GM18951 (cell line): Measurements from ENCODE around the gene CNTNAP2.

Experiments used
- POLR2A ChIP-seq: IDR thresholded peaks from 4 replicates; pipeline ENCODE4 v1.6.1; 2011; ENCODE audit warnings: mild to moderate bottlenecking; ENCODE audit not compliant: insufficient read length, insufficient read depth; ENCODE audit errors: extremely low read depth
- in situ Hi-C: fragments of 300-500 bp; cut with MboI; formaldehyde crosslinking; loops from one replicate; pipeline ENCODE4 v1.12.0; 2022; ENCODE audit warnings: low sequenced_read_pairs, mixed read lengths, inconsistent platforms; ENCODE audit not compliant: unreplicated experiment

CNTNAP2 gene

DNA sequence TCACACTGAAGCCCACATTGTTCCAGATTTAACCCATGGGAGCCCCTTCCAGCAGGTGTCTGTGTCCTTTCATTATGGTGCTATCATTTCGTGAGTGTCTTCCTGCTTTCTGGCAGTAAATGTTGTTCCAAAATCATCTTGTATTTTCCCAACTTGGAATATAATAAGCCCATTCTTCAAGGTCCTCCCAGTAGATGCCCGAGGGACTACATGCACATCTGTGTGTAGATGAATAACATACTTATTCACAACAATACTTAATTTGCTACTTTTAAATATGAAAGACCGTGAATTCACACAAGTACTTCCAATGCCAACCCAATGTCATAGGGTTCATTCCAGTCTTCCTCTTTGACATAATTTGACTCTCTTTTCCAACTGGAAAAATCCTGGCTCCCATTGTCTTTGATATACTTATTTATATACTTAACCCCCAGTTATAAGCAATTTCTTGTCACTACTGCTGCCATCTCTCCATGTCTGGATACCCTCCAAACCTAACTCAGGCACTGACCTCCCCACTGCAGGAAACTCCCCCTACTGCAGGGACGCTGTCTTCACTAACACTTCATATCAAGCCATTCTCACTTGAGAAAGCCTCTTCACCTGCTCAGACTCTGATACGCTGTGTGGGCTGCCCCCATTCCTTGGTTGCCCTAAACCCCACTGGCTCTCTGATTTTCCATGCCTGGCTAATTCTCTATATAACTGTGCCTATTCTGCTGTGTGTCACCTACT is 1119.2 kb downstream of the CNTNAP2 start:
- in situ Hi-C loops, result no loop called here
- TF ChIP-seq POLR2A, result no peak

DNA sequence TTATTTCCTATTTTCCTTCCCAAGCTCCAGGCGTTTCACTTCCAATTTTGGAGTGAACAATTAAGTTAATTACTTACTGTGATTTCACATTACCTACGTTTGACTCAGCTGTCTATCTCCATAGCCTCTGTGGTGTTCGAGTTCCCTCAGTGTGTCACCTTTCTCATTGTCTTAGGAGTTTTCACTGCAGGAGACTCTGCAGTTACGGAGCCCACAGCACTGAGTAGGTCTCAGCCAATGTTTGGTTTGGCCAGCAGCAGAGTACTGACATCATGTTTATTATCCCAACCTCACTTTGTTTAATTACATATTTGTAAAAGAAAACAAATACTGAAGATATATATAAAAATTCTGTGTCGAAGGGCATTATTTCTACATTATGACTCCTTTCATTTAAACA is 1123.9 kb downstream of the CNTNAP2 start:
- in situ Hi-C loops, result no loop called here
- TF ChIP-seq POLR2A, result no peak

DNA sequence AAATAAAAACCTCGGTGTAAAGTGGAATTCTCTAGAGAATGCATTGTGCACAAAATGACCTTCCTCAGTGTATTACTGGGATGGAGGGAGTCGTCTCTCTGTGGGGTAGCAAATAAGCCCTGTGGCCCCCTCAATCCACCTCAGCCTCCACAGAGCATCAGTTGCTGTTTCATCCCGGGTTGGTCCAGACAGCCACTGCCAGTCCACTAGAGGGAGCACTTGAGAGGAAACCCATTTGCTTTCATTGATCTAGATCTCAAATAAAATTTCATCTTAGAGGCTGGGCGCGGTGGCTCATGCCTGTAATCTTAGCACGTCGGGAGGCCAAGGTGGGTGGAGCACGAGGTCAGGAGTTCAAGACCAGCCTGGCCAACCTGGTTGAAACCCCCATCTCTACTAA is 1128.7 kb downstream of the CNTNAP2 start:
- TF ChIP-seq POLR2A, result no peak
- in situ Hi-C loops, result no loop called here

DNA sequence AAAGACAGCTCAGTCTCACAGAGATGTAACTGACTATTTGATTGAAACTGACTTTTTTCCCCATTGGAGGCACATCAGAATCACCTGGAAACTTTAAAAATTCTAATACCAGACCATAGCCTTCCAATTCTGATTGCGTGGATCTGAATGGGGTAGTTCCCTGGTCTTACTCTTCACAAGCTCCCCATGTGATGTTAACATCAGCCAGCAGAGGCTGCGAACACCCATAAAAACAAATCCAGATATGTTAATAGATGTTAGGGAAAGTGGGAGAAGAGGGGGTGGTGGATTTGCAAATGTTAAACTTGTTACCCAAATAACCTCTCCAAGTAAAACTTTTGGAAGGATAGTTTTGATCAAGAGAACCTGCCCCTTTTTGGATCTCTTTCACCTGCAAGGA is 1133.4 kb downstream of the CNTNAP2 start:
- no peak for TF ChIP-seq POLR2A
- in situ Hi-C loops, result no loop called here

DNA sequence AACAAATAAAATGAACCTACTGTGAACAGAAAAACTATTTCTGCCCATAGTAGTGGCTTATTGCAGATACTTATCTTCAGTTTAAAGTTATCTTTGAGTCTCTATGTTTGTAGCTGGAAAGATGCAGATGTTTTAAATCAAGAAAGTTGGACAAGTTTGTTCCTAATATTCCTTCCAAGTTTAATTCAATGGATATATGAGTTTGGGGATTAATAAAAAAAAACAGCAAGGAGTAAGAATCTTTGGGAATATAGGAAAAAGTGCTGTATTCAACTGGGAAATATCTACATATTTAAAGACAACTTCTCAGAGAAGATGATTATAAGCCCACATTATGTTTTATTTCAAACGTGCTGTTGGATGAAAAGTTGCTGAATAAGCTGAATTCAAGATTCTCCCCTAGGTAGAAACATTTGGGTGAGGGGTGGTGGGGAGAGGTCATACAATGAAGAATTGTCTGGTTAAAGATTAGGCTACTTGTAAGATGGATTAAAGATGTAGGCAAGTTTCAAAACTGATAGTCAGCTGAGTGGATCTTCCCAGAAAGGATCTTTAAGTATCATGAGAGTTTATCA is 1135.2 kb downstream of the CNTNAP2 start:
- in situ Hi-C loops, result no loop called here
- no peak for TF ChIP-seq POLR2A

DNA sequence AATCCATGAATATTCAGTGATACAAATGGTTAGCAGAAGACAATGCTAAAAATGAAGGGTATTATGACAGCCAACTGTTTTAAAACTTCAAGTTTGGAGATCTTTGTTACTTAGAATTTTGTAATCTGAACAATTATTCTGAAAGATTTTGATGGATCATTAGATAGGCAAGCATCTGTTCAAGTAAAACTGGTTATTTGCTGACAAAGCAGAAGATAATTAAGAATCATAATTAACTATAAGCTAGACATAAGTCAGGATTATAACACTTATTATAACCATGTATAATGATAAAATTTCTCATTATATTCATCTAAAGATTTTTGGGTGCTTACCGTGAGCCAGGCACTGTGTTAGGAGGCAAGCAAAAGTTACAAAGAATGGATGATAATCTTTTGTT is 1145.1 kb downstream of the CNTNAP2 start:
- TF ChIP-seq POLR2A, result no peak
- in situ Hi-C loops, result no loop called here

DNA sequence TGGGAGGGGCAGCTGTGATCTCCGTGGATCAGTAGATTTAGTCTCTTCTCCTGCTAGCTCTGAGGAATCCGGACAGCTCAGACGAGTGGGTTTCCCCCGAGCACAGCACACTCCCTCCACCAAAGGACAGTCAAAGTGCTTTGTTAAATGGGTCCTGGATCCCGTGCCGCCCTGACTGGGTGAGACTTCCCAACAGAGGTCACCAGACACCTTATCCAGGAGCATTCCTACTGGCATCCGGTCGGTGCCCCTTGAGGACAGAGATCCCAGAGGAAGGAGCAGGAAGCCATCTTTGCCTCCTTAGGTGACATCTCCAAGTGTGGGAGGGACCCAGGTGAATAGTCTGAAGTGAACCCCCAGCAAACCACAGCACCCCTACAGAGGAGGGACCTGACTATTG is 1148.9 kb downstream of the CNTNAP2 start:
- in situ Hi-C loops, result no loop called here
- TF ChIP-seq POLR2A, result no peak

DNA sequence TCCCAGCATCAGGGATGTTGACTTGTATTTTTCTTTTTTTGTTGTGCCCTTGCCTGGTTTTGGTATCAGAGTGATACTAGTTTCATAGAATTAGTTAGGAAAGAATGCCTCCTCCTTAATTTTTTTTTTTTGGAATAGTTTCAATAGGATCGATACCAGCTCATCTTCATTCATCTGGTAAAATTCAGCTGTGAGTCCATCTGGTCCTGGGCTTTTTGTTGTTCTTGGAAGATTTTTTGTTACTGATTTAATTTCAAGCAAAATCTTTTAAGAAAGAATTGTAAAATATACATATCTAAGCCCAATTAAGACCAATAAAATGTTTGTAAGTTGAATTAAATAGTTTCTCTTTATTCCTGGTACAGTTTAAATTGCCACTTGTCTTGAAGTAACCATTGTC is 1159.5 kb downstream of the CNTNAP2 start:
- TF ChIP-seq POLR2A, result no peak
- in situ Hi-C loops, result no loop called here

DNA sequence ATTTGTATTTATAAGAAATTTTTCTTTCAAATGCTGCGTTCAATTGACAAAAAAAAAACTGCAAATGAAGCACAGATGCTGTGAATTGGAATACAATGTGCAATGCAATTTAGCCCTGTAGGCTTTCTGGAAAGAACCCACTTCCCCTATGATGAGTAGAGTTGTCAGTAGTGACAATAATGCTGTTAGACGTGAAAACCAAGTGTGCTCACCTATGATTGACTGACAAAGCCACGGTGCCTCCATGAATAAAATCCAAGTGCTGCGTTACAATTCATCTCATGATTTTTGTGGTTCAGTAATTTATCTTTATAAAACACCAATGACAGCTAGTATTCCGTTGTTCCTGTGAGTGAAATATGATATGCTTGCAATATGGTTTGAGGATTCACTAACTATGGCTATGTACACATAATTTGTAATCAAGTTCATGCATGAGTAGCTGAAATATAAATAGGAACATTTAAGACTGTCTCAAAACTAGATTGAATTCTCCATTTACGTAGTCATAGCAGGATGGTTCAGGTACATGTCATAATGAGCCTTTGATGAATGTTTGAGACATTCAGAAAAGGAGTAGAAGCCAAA is 1160.3 kb downstream of the CNTNAP2 start:
- in situ Hi-C loops, result no loop called here
- TF ChIP-seq POLR2A, result no peak

DNA sequence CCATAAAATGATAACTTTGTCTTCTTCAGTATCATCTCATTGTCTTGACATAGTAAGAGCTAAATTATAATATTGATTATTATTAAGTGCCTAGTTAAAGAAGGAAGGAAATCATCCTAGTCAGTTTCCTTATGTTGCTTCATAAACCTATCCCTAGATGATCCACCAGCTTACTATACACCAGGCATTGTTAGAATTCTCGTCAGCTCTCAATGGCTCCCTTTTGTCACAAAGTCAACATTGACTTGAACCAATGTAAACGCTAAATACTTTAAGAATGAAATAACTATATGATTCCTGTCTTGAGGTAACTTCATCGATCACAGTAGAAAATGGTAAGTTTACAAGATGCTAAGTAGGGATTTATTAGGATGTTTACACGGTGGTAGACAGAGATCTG is 1162.9 kb downstream of the CNTNAP2 start:
- no peak for TF ChIP-seq POLR2A
- in situ Hi-C loops, result no loop called here

DNA sequence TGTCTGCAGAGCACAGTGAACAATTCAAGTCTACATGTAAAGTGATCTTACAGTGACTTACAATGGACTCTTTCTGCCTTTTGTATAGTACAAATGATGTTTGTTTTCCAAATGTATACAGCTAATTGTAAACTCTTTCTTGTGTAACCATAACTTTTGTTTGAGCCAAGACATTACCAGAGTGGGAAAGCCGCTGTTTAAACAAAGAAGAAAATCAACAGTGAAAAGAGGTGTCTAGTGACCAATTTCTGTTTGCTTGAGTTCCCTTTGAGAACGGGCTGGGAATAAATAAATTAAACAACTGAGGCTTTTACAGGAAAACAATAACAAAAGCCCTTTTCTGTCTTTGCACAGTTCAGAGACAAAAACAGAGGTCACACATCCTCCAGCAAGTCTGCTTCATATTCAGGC is 1163.4 kb downstream of the CNTNAP2 start:
- in situ Hi-C loops, result no loop called here
- no peak for TF ChIP-seq POLR2A

DNA sequence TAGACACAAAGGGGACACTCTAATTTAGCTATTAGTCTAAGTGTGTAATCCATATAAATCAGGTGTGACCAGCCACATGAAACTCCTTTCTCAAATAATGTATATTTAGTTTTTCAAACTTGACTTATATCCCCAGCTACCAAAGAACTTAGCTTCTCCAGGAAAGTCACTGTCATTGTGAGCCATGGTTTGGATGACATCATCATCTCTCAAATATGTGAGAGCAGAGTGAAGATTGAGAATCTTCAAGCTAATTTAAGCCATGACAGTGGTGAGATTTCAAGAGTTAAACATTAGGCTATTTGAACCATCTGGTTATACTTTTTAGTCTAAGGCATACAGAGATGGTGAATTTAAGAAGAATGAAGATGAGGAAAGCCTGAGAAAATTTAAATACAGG is 1165.6 kb downstream of the CNTNAP2 start:
- no peak for TF ChIP-seq POLR2A
- in situ Hi-C loops, result no loop called here

DNA sequence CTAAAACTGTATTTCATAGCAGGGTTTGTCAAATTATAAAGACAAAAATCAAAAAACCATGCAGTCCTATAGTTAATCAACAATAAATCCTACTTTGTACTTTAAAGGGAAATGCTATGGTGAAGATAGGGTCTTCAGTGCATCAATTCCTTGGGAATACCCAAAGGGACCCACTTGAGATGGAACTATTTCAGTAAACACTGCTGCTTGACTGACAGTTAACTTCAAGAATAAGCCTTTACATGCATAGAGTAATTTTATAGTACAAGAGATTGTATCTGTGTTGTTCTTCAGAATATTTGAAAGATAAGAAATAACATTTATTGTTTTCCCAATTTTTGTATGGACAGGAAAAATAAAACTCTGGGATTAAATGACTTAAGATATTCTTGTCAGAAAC is 1179.6 kb downstream of the CNTNAP2 start:
- in situ Hi-C loops, result no loop called here

DNA sequence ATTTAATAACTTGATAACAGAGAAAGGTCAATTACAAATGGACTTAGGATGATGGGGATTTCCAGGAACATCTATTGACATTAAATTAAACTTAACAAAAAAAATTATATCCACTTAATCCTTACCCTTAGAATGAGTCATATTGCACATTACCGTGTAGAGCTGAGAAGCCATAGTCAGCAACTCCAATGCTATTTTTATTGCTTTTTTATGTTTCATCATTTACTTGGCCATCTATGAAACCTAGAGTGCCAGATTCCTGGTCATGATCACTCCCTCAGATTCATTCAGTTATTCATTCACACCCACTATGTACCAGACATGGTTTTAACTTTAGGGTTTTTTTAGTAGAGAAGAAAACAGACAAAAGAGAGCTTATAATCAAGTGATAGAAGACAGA is 1180.4 kb downstream of the CNTNAP2 start:
- TF ChIP-seq POLR2A, result no peak
- in situ Hi-C loops, result no loop called here

More for the DNA sequence above, 1179.6 kb downstream of the CNTNAP2 start:
- no peak for TF ChIP-seq POLR2A
